IMR-90 (cell line): ENCODE results near the gene RSRC2. TPM values are rescaled to one million over a fixed set of nuclear protein-coding genes. Genes with fewer than 3 reads are reported as not detected.
A peak's percentile ranks its signal among the peaks of the same experiment; 100 is the strongest.

ENCODE experiments used
- ATAC-seq: fragments of 200-7000 bp; cut with Tn5 transposase; 2 replicates; pipeline ENCODE4 v1.9.1; 2020; ENCODE audit warnings: low read depth, mild to moderate bottlenecking, moderate library complexity
- BruUV-seq: library from RNA; stranded (reverse); fragments of 400-500 nt; replicated peaks from 2 replicates; lab custom pipeline; 2021; lab: Mats Ljungman, UMichigan
- CTCF ChIA-PET: fragments of 300-600 bp; formaldehyde crosslinking; extraction: SDS; loops from one replicate; lab custom pipeline; 2021; ENCODE audit warnings: antibody characterized with exemption; lab: Yijun Ruan, JAX
- POLR2A ChIA-PET: fragments of 300-600 bp; sonication (Branson Sonifier 250); formaldehyde crosslinking; loops from one replicate; lab custom pipeline; 2022; ENCODE audit warnings: antibody characterized with exemption; ENCODE audit not compliant: unreplicated experiment; lab: Charles Lee
- DNase-seq: peaks from one replicate; pipeline ENCODE4 v3.0.0; 2013
- H2AFZ ChIP-seq: replicated peaks from 2 replicates; pipeline ENCODE3; 2013; ENCODE audit warnings: low read length, mild to moderate bottlenecking; ENCODE audit not compliant: poor library complexity
- H2AK5ac ChIP-seq: 2 replicates; pipeline ENCODE4 v1.6.1; 2013; ENCODE audit warnings: low read depth, low read length, inconsistent platforms
- H2AK9ac ChIP-seq: replicated peaks from 2 replicates; pipeline ENCODE3; 2013; ENCODE audit warnings: mild to moderate bottlenecking, low read depth, low read length, moderate library complexity; ENCODE audit not compliant: poor library complexity
- H2BK120ac ChIP-seq: 2 replicates; pipeline ENCODE4 v1.6.1; 2013; ENCODE audit warnings: low read depth, low read length, inconsistent platforms
- H2BK15ac ChIP-seq: 3 replicates; pipeline ENCODE4 v1.6.1; 2013; ENCODE audit warnings: low read depth, low read length, inconsistent platforms
- H2BK20ac ChIP-seq: 2 replicates; pipeline ENCODE4 v1.6.1; 2013; ENCODE audit warnings: low read depth, mild to moderate bottlenecking, inconsistent platforms, low read length, moderate library complexity
- H2BK5ac ChIP-seq: 2 replicates; pipeline ENCODE4 v1.6.1; 2013; ENCODE audit warnings: mild to moderate bottlenecking, low read depth, low read length, inconsistent platforms; ENCODE audit not compliant: poor library complexity, severe bottlenecking
- H3K14ac ChIP-seq: replicated peaks from 2 replicates; pipeline ENCODE4 v1.6.1; 2013; ENCODE audit warnings: low read depth, low read length, inconsistent platforms
- H3K18ac ChIP-seq: 2 replicates; pipeline ENCODE4 v1.6.1; 2013; ENCODE audit warnings: low read depth, low read length, control low read depth
- H3K23ac ChIP-seq: 2 replicates; pipeline ENCODE4 v1.6.1; 2013; ENCODE audit warnings: low read depth, low read length, inconsistent platforms
- H3K27ac ChIP-seq: 2 replicates; pipeline ENCODE4 v1.5.1; 2013; ENCODE audit warnings: mild to moderate bottlenecking, control low read depth, low read length; ENCODE audit not compliant: insufficient read depth
- H3K27me3 ChIP-seq: 2 replicates; pipeline ENCODE4 v1.6.1; 2013; ENCODE audit warnings: low read length; ENCODE audit not compliant: control insufficient read depth, insufficient read depth
- H3K36me3 ChIP-seq: 2 replicates; pipeline ENCODE4 v1.6.1; 2013; ENCODE audit warnings: low read length, mixed read lengths; ENCODE audit not compliant: control insufficient read depth, insufficient read depth
- H3K4ac ChIP-seq: 2 replicates; pipeline ENCODE4 v1.6.1; 2013; ENCODE audit warnings: low read depth, low read length, inconsistent platforms
- H3K4me1 ChIP-seq: 2 replicates; pipeline ENCODE4 v1.6.1; 2013; ENCODE audit warnings: low read length, mixed read lengths; ENCODE audit not compliant: control insufficient read depth, insufficient read depth
- H3K4me2 ChIP-seq: 2 replicates; pipeline ENCODE4 v1.6.1; 2013; ENCODE audit warnings: low read depth, mild to moderate bottlenecking, control low read depth, low read length, moderate library complexity
- H3K4me3 ChIP-seq: 2 replicates; pipeline ENCODE4 v1.5.1; 2013; ENCODE audit warnings: low read depth, mild to moderate bottlenecking, control low read depth, low read length, moderate library complexity; ENCODE audit not compliant: insufficient read depth
- H3K56ac ChIP-seq: 2 replicates; pipeline ENCODE4 v1.6.1; 2013; ENCODE audit warnings: low read length, inconsistent platforms; ENCODE audit not compliant: insufficient read depth; ENCODE audit errors: extremely low read depth
- H3K79me1 ChIP-seq, 2 experiments: 2 replicates each; pipeline ENCODE4 v1.6.1; 2013; ENCODE audit warnings: low read length in 2 of 2, inconsistent platforms in 1 of 2, low read depth in 1 of 2
- H3K9ac ChIP-seq: 2 replicates; pipeline ENCODE4 v1.6.1; 2013; ENCODE audit warnings: low read depth, low read length, control low read depth
- H3K9me1 ChIP-seq: 2 replicates; pipeline ENCODE4 v1.6.1; 2013; ENCODE audit warnings: low read length, inconsistent platforms; ENCODE audit not compliant: insufficient read depth
- H3K9me3 ChIP-seq: 2 replicates; pipeline ENCODE4 v1.6.1; 2013; ENCODE audit warnings: low read length; ENCODE audit not compliant: control insufficient read depth, insufficient read depth
- H4K20me1 ChIP-seq: 2 replicates; pipeline ENCODE4 v1.6.1; 2013; ENCODE audit warnings: low read length, inconsistent platforms; ENCODE audit not compliant: insufficient read depth
- H4K5ac ChIP-seq: 2 replicates; pipeline ENCODE4 v1.6.1; 2013; ENCODE audit warnings: mild to moderate bottlenecking, low read depth, low read length, control low read depth
- H4K8ac ChIP-seq, 2 experiments: 2 replicates each; pipeline ENCODE4 v1.6.1; 2013; ENCODE audit warnings: low read depth in 2 of 2, low read length in 2 of 2, control low read depth in 1 of 2, inconsistent platforms in 1 of 2
- H4K91ac ChIP-seq: 2 replicates; pipeline ENCODE4 v1.6.1; 2013; ENCODE audit warnings: low read depth, low read length, inconsistent platforms; ENCODE audit not compliant: insufficient read depth
- MAFK ChIP-seq: IDR thresholded peaks from 2 replicates; pipeline ENCODE4 v1.6.1; 2012; ENCODE audit warnings: low read depth, low read length, improper control_type of control experiment
- SMC3 ChIP-seq: fragments of 150-350 bp; IDR thresholded peaks from 2 replicates; pipeline ENCODE4 v1.6.1; 2016; ENCODE audit warnings: low read depth, mild to moderate bottlenecking, antibody characterized with exemption, low read length, moderate library complexity
- WGBS, 2 experiments: methylation state at CpG; one replicate each; pipeline versions ENCODE4 v1.1.5 to v1.1.7; 2013; ENCODE audit warnings: missing lambda C conversion rate in 2 of 2; ENCODE audit not compliant: insufficient read length in 1 of 2; ENCODE audit errors: extremely low coverage in 2 of 2; 5-methylcytosine and 5-hydroxymethylcytosine counted together
- dilution Hi-C: fragments of 300-500 bp; cut with HindIII; formaldehyde crosslinking; loops from one replicate; pipeline ENCODE4 v1.14.3; 2018; ENCODE audit warnings: low sequenced_read_pairs; ENCODE audit not compliant: unreplicated experiment
- in situ Hi-C: fragments of 300-500 bp; cut with MboI; formaldehyde crosslinking; loops from 3 replicates; pipeline ENCODE4 v1.14.3; 2019; ENCODE audit warnings: low sequenced_read_pairs, inconsistent platforms, mixed read lengths
- intact Hi-C: fragments of 100-400 bp; cut with micrococcal nuclease; formaldehyde crosslinking; loops from 2 replicates; pipeline ENCODE4 v1.10.0; 2022
- polyA plus RNA-seq, 3 experiments: library from polyadenylated mRNA; depleted of rRNA; stranded (reverse); fragments of >200 nt; gene quantifications; 2 replicates each; pipeline ENCODE4 v1.2.3, GENCODE V29; 2012; ENCODE audit warnings: low replicate concordance in 1 of 3
- total RNA-seq: library from RNA; depleted of rRNA; stranded (reverse); fragments of >200 nt; gene quantifications from 2 replicates; pipeline ENCODE4 v1.2.3, GENCODE V29; 2012

The RSRC2 gene
- total and polyA plus RNA-seq, 2 of the 4 experiments (the other 2 are of a cell fraction): 18.6 to 31.5 TPM

GRCh38 chr12:122506393-122506938 lies 20.3 kb downstream of the RSRC2 start:
- ATAC-seq: no peak
- no peak overlapping the region for H2AK5ac ChIP-seq
- H3K14ac ChIP-seq: no peak overlapping the region
- no TSS peak for BruUV-seq
- no peak overlapping the region for H3K4ac ChIP-seq
- H2BK120ac ChIP-seq: no peak overlapping the region
- TF ChIP-seq MAFK (0 out of 2 replicates have a peak, but pooled peaks have one; percentile 19), SMC3 (no peak)
- H3K9ac ChIP-seq: no peak overlapping the region
- H3K56ac ChIP-seq: no peak overlapping the region
- ChIA-PET CTCF (no interaction called here), POLR2A (no interaction called here)
- H3K36me3 ChIP-seq: peaks cover 62% of the 10 kb centered on the region
- intact Hi-C loops: no loop called here
- peak overlapping the region; percentile 31; the same call in 1 of the 2 replicates for H3K23ac ChIP-seq
- peaks cover 51% of the 10 kb centered on the region for H4K20me1 ChIP-seq
- H2BK20ac ChIP-seq: no peak overlapping the region
- no peak overlapping the region for H2BK15ac ChIP-seq
- no peak overlapping the region for H2BK5ac ChIP-seq
- no CpG with 5 or more reads among the region's 5 CpGs for WGBS, 2 experiments
- dilution Hi-C loops: no loop called here
- no peak overlapping the region for H4K8ac ChIP-seq
- no peak overlapping the region for H3K27ac ChIP-seq
- DNase-seq: no peak
- peaks cover 14 to 24% of the 10 kb centered on the region in 2 experiments; a peak in 3 of 4 replicates for H3K79me1 ChIP-seq
- no peak overlapping the region for H3K4me3 ChIP-seq
- no peaks in the 10 kb centered on the region for H3K9me3 ChIP-seq
- H3K4me1 ChIP-seq: no peaks in the 10 kb centered on the region
- H4K5ac ChIP-seq: no peak overlapping the region
- no peak overlapping the region for H3K4me2 ChIP-seq
- no peak overlapping the region for H3K18ac ChIP-seq
- H2AK9ac ChIP-seq: peak overlapping the region; percentile 40
- H4K91ac ChIP-seq: no peak overlapping the region
- H3K9me1 ChIP-seq: 0 out of 2 replicates have a peak, but pooled peaks cover 2% of the 10 kb centered on the region
- no peak overlapping the region for H2AFZ ChIP-seq
- no peaks in the 10 kb centered on the region for H3K27me3 ChIP-seq
- in situ Hi-C loops: no loop called here
